Left ventricle myocardium inferior (tissue), 1 donor: Measurements from ENCODE around the gene RALGDS. TPM values are rescaled to one million over a fixed set of nuclear protein-coding genes. Genes with fewer than 3 reads are reported as not detected.

Experiments
- DNase-seq: peaks from one replicate; pipeline ENCODE4 v3.0.0-alpha.2; 2020
- H3K27ac ChIP-seq: fragments of 200-600 bp; replicated peaks from 2 replicates; pipeline ENCODE4 v1.8.0; 2021
- H3K27me3 ChIP-seq: fragments of 200-600 bp; 2 replicates; pipeline ENCODE4 v1.8.0; 2021; ENCODE audit warnings: low read depth
- H3K36me3 ChIP-seq: fragments of 200-600 bp; 2 replicates; pipeline ENCODE4 v1.8.0; 2021
- H3K4me1 ChIP-seq: fragments of 200-600 bp; 2 replicates; pipeline ENCODE4 v1.8.0; 2021
- H3K4me3 ChIP-seq: fragments of 200-600 bp; 2 replicates; pipeline ENCODE4 v1.8.0; 2021; ENCODE audit warnings: mild to moderate bottlenecking, moderate library complexity
- H3K9me3 ChIP-seq: fragments of 200-600 bp; replicated peaks from 2 replicates; pipeline ENCODE4 v1.8.0; 2021
- CTCF ChIP-seq: fragments of 200-600 bp; IDR thresholded peaks from 2 replicates; pipeline ENCODE4 v1.8.0; 2021; ENCODE audit warnings: antibody characterized with exemption, mild to moderate bottlenecking, borderline replicate concordance
- intact Hi-C: fragments of 100-400 bp; cut with micrococcal nuclease; formaldehyde crosslinking; loops from one replicate; pipeline ENCODE4 v1.11.0; 2022
- total RNA-seq: library from RNA; stranded (reverse); fragmentation: NEBNext Ultra II Directional; extraction: Animal tissue kit (Norgen Biotek cat#: 25700); gene quantifications from one replicate; pipeline ENCODE4 v1.2.1, GENCODE V29; 2021
- donor health status: DM: no; HTN: yes; CAD: no; lungs with severe emphysema.

The RALGDS gene
- total RNA-seq, 1 donor from 2014 or later = 24.6 TPM

GRCh38 chr9:133107245-133107722 is 13.8 kb downstream of the RALGDS start:
- H3K27me3 ChIP-seq = no peaks in the 10 kb centered on the region
- no peak overlapping the region for H3K27ac ChIP-seq
- no peak for TF ChIP-seq CTCF
- H3K4me3 ChIP-seq = no peak overlapping the region
- intact Hi-C loops = no loop called here
- no peaks in the 10 kb centered on the region for H3K9me3 ChIP-seq
- peaks cover 92% of the 10 kb centered on the region for H3K36me3 ChIP-seq
- peaks cover 15% of the 10 kb centered on the region for H3K4me1 ChIP-seq
- DNase-seq = peak; percentile 10

- Histone ChIP-seq H3K4me1 (peaks cover 9% of the 10 kb centered on the region), H3K9me3 (no peaks in the 10 kb centered on the region), H3K4me3 (no peak overlapping the region), H3K36me3 (peaks cover 95% of the 10 kb centered on the region), H3K27me3 (no peaks in the 10 kb centered on the region), H3K27ac (no peak overlapping the region)
- intact Hi-C loops = no loop called here
- DNase-seq = peak; percentile 12
- no peak for TF ChIP-seq CTCF
These were observed 14.4 kb downstream of the RALGDS start for GRCh38 chr9:133106511-133107244.

- Histone ChIP-seq H3K36me3 (peaks cover 97% of the 10 kb centered on the region), H3K4me1 (peaks cover 10% of the 10 kb centered on the region), H3K9me3 (no peaks in the 10 kb centered on the region), H3K27ac (no peak overlapping the region), H3K27me3 (no peaks in the 10 kb centered on the region), H3K4me3 (no peak overlapping the region)
- no peak for DNase-seq
- intact Hi-C loops = loop anchor here (2.0 kb wide), 1 partner anchor 39 kb away; no protein-coding TSS in a partner anchor
- TF ChIP-seq CTCF = no peak
These were observed 15.6 kb downstream of the RALGDS start for GRCh38 chr9:133105461-133105770.

- Histone ChIP-seq H3K27ac (no peak overlapping the region), H3K36me3 (peaks cover 97% of the 10 kb centered on the region), H3K27me3 (no peaks in the 10 kb centered on the region), H3K4me3 (no peak overlapping the region), H3K9me3 (no peaks in the 10 kb centered on the region), H3K4me1 (peaks cover 15% of the 10 kb centered on the region)
- TF ChIP-seq CTCF = no peak
- DNase-seq = no peak
- intact Hi-C loops = loop anchor here (2.0 kb wide), 1 partner anchor 40 kb away; no protein-coding TSS in a partner anchor
These were observed 16.2 kb downstream of the RALGDS start for GRCh38 chr9:133104718-133105460.

GRCh38 chr9:133103987-133104505 is 17.0 kb downstream of the RALGDS start:
- H3K36me3 ChIP-seq = peaks cover 97% of the 10 kb centered on the region
- H3K27ac ChIP-seq = no peak overlapping the region
- H3K9me3 ChIP-seq = no peaks in the 10 kb centered on the region
- peaks cover 17% of the 10 kb centered on the region for H3K4me1 ChIP-seq
- intact Hi-C loops = loop anchor here (2.0 kb wide), 1 partner anchor 41 kb away; no protein-coding TSS in a partner anchor
- H3K27me3 ChIP-seq = no peaks in the 10 kb centered on the region
- H3K4me3 ChIP-seq = no peak overlapping the region
- no peak for TF ChIP-seq CTCF
- DNase-seq = no peak
